Measurements from ENCODE around the gene F13A1.

The F13A1 gene

DNA sequence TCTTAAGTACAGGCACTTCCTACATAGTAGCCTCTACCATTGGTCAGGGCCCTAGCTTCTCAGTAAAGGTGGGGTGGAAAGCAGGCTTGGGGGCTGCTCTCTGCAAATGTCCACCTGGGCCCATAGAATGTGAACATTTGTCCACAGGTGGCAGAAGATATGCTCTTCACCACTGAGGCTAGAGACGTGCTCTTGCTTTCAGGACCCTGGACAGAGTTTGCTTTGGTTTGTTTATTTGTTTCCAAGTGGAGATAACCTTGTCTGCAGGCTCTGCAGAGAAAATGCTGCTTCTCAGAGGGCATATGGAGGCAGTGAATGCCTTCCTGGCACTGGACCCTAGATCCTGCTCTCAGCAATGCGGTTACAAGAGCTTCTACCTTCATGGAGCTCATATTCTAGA, 129.0 kb downstream of the F13A1 start:
- no peak for DNase-seq

DNA sequence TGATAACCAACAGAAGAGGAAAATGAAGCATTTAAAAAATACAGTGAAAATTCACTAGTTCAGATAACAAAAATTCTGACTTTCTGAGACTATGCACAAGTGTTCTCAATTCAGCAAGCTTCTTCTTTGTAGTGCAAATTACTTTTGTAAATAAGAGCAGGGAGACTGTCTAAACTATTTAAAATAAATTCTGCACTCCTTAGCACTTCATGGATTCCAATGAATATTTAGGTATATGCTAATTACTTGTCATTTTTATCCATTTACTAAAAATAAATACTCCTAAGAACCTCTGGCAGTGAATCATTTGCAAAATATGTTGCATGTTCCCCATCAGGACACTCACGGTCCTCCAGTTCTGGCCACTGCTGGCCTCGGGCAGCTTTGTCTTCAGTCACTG, 139.8 kb downstream of the F13A1 start:
- no peak for DNase-seq

DNA sequence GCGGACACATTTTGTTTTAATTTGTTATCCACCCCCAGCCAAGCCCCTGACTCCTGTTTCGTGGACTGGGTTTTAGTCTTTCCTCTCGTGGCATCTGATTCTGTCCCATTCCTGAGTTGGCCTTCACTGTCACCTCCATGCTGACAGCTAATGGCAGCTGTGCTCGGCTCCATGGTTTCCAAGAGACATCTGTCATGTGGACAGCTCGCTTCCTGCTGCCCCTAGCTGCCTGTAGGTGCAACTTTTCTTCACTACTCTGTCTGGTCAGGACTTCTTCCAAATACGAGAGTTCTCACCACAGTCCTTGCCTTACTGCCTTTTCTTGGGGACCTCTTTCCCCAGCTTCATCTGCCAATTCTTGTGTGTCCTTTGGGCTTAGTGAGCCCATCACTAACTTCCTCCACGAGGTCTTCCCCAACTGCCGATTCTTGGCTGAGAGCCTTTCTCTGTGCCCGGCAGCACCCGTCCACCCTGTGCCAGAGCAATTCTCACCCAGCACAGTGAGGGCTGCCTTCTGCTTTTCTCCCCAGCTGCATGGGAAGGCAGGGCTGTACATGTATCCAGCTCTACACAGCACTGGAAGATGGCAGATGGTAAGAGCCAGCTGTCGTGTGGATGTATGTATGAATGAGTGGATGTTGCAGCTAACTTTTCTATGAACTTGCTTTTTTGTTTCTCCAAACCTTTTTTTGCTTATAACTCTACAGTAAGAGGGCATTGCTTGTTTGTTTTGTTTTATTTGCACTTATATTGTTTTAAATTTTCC, 140.4 kb downstream of the F13A1 start:
- no peak for DNase-seq

DNA sequence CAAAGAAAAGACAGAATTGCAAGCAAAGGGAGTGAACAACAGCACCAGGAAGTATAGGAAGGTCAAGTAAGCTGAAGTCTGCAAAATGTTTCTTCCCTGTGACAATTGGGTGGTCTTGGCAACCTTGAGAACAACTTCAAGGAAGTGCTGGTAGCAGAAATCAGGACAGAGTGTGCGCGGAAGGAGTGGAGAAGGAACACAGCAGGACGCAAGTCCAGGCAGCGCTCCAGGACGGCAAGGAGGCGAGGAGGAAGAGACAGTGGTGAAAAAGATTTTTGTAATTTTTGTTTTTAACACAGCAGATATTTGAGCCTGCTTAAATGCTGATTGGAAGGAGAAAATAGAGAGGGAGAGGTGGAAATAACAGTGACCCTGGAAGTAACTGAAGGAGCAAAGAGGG, 141.7 kb downstream of the F13A1 start:
- no peak for DNase-seq

DNA sequence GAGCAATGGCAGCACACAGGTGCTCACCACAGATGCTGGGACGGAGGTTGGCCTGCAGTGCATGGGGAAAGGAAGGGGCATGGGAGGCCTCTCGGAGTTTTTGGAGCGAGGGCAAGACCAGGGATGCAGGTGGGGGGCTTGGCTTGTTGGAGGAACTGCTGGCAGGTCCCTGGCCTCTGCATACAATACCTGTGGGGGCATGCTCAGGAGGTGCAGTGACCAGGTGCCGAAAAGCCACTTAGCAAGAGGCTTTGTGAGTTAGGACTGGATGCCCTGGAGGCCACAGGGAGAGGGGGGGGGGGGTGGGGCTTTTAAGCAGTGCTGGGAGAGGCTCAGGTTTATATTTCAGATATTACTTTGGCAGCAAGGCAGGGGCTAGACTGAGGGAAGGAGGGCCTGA, 142.7 kb downstream of the F13A1 start:
- no peak for DNase-seq

DNA sequence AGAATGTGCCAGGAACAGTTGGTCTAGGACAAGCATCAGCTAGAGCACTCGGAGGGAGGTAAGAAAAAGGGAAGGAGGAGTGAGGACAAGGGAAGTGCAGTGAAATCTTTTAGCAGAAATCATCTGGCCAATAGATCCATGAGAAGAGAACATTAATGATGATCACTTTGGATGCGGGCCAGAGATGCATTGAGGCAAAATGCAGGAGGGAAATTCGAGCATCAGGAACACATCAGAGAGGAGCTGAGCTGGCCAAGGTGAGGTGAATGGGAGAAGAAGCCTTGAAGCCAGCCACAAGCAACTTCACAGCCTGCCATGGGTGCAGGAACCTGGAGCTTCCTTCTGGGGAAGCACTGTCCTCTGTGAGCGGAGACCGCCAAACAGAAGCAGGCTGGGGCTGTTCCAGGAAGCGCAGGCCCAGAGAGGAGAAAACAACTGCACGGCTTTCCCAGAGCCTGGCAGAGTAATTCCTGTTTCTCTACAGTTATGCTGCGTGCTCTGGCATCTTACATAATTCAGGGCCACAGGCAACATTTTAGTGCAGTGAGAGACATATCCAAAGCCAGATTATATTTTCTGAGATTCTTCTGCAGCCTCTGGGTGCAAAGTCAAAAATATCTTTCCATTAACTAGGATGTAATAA, 143.8 kb downstream of the F13A1 start:
- no peak for DNase-seq

DNA sequence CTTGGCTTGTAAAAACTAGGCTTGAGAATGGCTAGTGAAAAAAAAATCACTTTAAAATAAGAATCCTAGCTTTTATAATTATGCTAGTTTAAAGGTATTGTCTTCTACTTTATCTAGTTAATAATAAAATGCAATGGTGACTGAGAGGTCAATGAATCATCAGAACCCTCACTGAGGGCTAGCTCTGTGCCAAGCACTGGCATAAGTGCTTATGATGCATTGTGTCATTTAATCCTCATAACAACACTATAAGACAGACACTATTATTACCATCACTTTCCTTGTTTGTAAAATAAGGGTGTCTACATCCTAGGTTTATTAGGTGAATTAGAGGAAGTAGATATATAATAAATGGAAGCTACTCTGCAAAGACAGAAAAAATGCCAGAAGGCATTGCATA, 144.3 kb downstream of the F13A1 start:
- no peak for DNase-seq

DNA sequence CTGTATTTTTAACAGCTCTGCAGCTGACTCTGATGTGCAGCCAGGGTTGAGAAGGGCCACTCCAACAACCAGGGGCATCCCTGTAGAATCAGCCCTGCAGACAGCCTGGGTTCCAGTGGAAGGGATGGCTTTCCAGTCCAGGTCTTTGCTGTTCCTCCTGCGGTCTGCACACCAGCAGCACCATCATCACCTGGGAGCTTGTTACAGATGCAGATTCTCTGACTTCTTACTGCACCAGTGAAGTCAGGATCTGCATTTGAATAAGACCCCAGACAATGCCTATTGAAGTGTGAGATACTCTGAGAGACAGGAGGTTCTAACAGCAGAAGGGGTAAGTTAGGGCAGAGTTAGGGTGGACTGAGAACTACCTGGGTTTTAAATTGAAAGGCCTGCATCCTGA, 151.3 kb downstream of the F13A1 start:
- no peak for DNase-seq

DNA sequence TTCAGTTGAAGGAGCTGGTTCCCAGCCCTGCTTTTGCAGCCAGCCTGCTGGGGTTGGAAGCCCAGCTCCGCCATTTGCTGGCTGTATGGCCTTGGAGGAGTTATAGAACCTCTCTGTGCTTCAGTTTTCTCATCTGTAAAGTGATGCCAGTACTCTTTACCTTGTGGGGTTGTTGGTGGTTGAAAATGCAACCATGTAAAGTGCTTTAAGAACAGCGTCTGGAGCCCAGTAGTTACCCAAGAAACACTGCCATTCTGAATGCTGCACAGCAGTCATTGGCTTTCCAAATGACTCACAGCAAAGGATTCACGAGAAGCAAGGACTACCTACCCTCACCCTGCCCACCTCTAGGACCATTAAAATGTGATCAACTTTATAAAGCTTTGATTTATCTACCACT, 154.4 kb downstream of the F13A1 start:
- DNase-seq: no peak

DNA sequence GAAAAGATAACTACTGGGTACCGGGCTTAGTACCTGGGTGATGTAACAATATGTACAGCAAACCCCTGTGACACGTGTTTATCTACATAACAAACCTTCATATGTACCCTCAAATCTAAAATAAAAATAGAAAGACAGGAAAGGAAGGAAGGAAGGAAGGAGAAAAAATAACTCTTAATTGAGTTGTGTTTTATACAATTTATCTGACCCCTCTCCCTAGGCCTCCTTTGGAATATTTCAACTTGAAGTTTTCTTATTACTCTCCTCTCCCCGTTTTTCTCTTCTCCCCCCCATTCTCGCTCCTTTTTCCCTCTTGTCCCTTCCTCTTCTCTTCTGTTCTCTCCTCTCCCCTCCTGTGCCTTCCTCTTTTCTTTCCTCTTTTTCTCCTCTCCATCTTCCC, 156.1 kb downstream of the F13A1 start:
- DNase-seq: no peak

DNA sequence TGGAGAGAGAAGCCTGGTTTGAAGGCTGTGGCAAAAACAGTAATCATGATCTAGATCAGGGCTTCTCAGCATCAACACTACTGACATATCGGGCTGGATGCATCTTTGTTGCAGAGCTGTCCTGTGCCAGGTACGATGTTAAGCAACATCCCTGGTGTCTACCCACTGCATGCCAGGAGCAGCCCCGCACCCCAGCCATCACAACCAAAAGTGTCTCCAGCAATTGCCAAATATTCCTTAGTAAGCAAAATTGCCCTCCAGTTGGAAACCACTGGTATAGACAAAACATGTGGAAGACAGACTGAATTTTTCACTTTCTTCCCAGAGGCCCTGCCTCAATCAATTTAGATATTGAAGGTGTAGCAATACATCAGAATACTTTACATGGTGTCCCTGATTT, 166.1 kb downstream of the F13A1 start:
- no peak for DNase-seq

DNA sequence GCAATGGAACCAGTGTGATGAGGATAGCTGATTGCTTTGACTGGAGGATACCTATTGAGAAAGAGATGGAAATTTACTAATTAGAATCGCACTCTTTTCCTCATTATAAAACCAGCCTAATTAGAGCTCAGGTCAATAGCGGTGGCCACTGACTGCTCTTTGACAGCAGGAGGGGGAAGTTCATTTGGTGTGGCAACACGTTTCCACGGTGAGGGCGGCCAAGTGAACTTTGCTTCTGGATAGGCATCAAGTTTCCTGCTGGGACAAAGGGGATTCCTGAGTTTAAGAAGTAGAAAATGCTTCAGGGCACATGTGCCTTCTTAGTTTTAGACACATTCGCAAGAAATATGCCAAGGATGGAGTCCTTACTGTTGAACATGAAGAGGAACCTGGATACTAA, 168.4 kb downstream of the F13A1 start:
- no peak for DNase-seq

DNA sequence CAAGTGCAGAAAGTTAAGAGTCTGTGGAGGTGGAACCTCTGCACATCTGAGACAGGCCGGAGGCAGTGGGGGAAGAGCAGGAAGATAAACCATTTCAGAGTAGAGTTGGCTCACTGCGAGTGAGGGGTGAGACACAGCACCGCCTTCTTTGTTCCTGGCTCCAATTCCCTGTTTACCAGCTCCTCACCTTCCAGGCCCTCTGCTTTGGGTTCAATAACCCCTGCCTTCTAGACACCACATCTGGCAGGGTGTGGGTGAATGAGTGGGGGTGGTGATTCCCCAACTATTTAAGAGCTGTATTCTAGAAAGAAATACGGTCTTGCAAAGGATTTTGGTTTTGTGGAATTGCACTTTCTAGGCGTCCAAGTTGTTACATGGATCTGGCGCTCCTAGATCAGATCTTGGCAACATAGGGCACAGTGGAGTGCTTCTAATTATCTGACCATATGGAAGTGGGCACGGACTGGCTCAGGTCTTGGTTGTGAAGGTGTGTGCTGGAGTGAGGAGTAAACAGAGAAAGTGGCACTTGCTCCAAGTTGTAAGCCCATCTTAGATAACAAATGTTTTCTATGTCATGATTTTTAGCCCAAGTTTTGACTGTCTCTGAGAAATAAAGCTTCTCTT, 172.2 kb downstream of the F13A1 start:
- DNase-seq: no peak

DNA sequence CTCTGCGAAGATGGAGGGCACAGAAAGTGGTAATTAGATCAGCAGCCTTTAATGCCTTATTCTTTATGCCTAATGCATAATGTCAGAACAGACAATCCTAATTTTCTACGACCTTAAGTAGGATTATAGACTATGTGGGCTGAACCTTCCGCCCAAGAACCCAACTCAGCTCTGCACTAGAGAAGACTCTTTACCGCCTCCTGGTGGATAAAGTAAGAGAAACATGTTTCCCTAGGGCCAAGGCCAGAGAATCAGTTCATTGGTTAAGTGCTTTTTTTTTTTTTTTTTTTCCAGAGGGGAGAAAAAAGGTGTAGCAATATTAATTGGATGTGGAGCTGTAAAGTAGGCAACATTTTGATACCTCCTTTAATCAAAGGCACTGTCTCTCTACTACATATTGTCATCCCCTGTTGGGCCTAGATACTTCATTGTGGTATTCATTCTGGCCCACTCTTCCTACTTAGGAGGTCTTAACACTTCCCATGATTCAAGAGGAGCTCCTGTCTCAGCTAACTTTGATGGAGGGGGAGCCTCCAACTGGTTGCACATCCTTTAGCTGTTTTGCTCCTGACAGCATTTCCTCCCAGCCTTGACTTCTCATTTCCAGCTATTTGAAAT, 188.9 kb downstream of the F13A1 start:
- DNase-seq: no peak

DNA sequence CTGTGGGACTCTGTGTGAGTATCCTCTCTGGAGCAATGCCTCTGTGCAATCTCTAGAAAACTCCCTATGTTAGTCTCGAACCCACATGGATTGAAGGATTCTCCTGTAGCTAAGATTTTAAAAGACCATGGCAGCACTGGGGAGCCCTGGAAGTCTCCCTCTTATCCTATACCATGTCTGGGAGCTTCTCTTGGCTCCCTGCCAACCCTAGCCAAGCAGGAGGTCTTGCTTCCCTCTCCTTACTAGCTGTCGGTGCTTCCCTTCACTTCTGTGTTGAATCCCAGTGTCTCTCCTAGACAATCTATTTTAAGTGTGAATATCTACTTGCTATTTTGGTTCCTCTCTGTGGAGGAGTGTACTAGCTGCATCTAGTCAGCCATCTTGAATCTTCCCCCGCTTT, 195.0 kb downstream of the F13A1 start:
- DNase-seq: no peak

DNA sequence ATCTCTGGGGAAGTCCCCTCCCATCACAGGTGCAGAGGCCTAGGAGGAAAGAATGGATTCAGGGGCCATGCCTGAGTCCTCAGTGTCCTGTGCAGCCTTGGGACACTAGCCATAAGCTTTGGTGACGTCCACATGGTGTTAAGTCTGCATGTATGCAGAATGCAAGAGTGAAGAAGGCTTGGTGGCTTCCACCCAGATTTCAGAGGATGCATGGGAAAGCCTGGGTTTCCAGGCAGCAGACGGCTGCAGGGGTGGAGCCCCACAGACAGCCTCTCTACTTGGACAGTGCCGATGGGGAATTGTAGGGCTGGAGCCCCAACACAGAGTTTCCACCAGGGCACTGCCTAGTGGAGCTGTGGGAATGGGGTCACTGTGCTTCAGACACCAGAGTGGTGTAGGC, 196.7 kb downstream of the F13A1 start:
- DNase-seq: no peak

DNA sequence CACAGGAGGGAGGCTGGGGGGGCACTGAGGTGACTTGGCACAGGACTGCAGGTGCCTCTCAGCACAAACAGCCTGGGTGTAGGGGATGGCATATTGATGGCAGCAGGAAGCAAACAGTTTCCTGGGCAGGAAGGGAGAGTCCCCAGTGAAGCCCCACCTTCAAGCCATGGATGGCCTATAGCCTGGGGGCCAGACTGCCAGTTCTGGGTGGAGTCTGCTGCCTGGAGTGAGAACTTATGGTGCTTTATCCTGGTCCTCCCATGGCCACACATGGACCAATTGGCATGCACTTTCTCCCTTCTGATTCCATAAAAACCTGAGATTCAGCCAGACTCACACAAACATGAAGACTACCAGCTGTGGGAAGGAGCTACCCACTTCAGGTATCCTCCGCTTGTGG, 198.5 kb downstream of the F13A1 start:
- DNase-seq: no peak

DNA sequence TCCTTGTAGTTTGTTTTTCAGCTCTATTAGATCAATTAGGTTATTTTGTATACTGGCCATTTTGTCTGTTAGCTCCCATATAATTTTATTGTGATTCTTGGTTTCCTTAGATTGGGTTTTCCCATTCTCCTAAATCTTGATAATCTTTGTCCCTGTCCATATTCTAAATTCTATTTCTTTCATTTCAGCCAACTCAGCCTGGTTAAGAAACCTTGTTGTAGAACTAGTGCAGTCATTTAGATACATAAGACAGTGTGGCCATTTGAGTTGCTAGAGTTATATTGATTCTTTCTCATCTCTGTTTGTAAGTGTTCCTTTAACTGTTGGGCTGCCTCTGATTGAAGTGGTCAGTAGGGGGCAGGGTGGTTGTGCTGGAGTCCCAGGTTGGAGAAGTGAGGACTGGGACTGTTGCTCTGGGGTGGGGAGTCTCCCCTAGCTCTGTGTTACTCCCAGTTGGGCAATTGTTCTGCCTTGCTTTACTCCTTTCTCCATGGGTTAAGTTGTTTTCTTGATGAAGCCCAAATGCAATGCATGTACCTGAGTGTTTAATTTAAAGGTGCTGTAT, 214.9 kb downstream of the F13A1 start:
- DNase-seq: no peak

Data from DMS79 (cell line).